H9 (cell line): ENCODE measurements around the gene CHST2. TPM values are rescaled to one million over a fixed set of nuclear protein-coding genes. Genes with fewer than 3 reads are reported as not detected.

Experiments used
- DNase-seq: peaks from one replicate; pipeline ENCODE4 v3.0.0-alpha.2; 2017
- H2AFZ ChIP-seq: one replicate; pipeline ENCODE4 v1.6.1; 2013; ENCODE audit warnings: mild to moderate bottlenecking, low read length, control low read depth, moderate library complexity
- H2AK5ac ChIP-seq: 2 replicates; pipeline ENCODE4 v1.6.1; 2013; ENCODE audit warnings: low read length, control low read depth, mixed read lengths; ENCODE audit not compliant: insufficient read length
- H2BK120ac ChIP-seq: one replicate; pipeline ENCODE4 v1.6.1; 2013; ENCODE audit warnings: low read depth, mild to moderate bottlenecking, low read length, control low read depth, inconsistent platforms; ENCODE audit not compliant: poor library complexity, severe bottlenecking
- H2BK12ac ChIP-seq: 2 replicates; pipeline ENCODE4 v1.6.1; 2013; ENCODE audit warnings: low read length, control low read depth, mixed read lengths, low read depth; ENCODE audit not compliant: insufficient read length
- H2BK15ac ChIP-seq: 2 replicates; pipeline ENCODE4 v1.6.1; 2013; ENCODE audit warnings: low read depth, low read length, control low read depth
- H2BK20ac ChIP-seq: one replicate; pipeline ENCODE4 v1.6.1; 2013; ENCODE audit warnings: low read depth, mild to moderate bottlenecking, low read length, control low read depth, inconsistent platforms; ENCODE audit not compliant: poor library complexity, severe bottlenecking
- H2BK5ac ChIP-seq: 2 replicates; pipeline ENCODE4 v1.6.1; 2013; ENCODE audit warnings: low read length, control low read depth, mixed read lengths; ENCODE audit not compliant: insufficient read length
- H3K14ac ChIP-seq: 2 replicates; pipeline ENCODE4 v1.6.1; 2013; ENCODE audit warnings: low read length, control low read depth; ENCODE audit not compliant: insufficient read depth
- H3K18ac ChIP-seq: 2 replicates; pipeline ENCODE4 v1.6.1; 2013; ENCODE audit warnings: low read depth, mild to moderate bottlenecking, mixed read lengths, low read length, control low read depth; ENCODE audit not compliant: insufficient read length
- H3K23ac ChIP-seq: 2 replicates; pipeline ENCODE4 v1.6.1; 2013; ENCODE audit warnings: low read length, control low read depth, mixed read lengths, low read depth; ENCODE audit not compliant: insufficient read length
- H3K23me2 ChIP-seq: 2 replicates; pipeline ENCODE4 v1.6.1; 2013; ENCODE audit warnings: low read depth, mild to moderate bottlenecking, mixed read lengths, low read length, control low read depth; ENCODE audit not compliant: insufficient read length, poor library complexity, severe bottlenecking
- H3K27ac ChIP-seq: 2 replicates; pipeline ENCODE4 v1.5.1; 2013; ENCODE audit warnings: low read length, control low read depth, mixed read lengths, low read depth; ENCODE audit not compliant: insufficient read length
- H3K27me3 ChIP-seq: 2 replicates; pipeline ENCODE4 v1.6.1; 2013; ENCODE audit warnings: low read length, control low read depth, inconsistent platforms; ENCODE audit not compliant: insufficient read depth
- H3K4ac ChIP-seq: 2 replicates; pipeline ENCODE4 v1.6.1; 2013; ENCODE audit warnings: low read depth, mild to moderate bottlenecking, control low read depth, inconsistent platforms, low read length, moderate library complexity
- H3K4me1 ChIP-seq: 2 replicates; pipeline ENCODE4 v1.6.1; 2013; ENCODE audit warnings: low read length, control low read depth, inconsistent platforms; ENCODE audit not compliant: insufficient read depth
- H3K4me2 ChIP-seq: 2 replicates; pipeline ENCODE4 v1.6.1; 2013; ENCODE audit warnings: low read length, control low read depth, mixed read lengths; ENCODE audit not compliant: insufficient read length, insufficient read depth
- H3K56ac ChIP-seq: 2 replicates; pipeline ENCODE4 v1.6.1; 2013; ENCODE audit warnings: low read depth, mild to moderate bottlenecking, mixed read lengths, low read length, control low read depth; ENCODE audit not compliant: insufficient read length
- H3K79me1 ChIP-seq: 2 replicates; pipeline ENCODE4 v1.6.1; 2013; ENCODE audit warnings: low read depth, mild to moderate bottlenecking, moderate library complexity, low read length, control low read depth, inconsistent platforms; ENCODE audit not compliant: insufficient read depth, poor library complexity, severe bottlenecking
- H3K79me2 ChIP-seq: 2 replicates; pipeline ENCODE4 v1.6.1; 2013; ENCODE audit warnings: low read length, control low read depth, inconsistent platforms; ENCODE audit not compliant: insufficient read depth
- H3K9ac ChIP-seq: 2 replicates; pipeline ENCODE4 v1.6.1; 2013; ENCODE audit warnings: low read length, control low read depth, mixed read lengths; ENCODE audit not compliant: insufficient read length; ENCODE audit errors: extremely low read depth
- H3K9me3 ChIP-seq: one replicate; pipeline ENCODE4 v1.6.1; 2013; ENCODE audit warnings: low read depth, low read length, inconsistent platforms; ENCODE audit not compliant: control insufficient read depth
- H3T11ph ChIP-seq: one replicate; pipeline ENCODE4 v1.6.1; 2013; ENCODE audit warnings: mild to moderate bottlenecking, low read length, control low read depth, inconsistent platforms
- H4K20me1 ChIP-seq: one replicate; pipeline ENCODE4 v1.6.1; 2013; ENCODE audit not compliant: control insufficient read depth, insufficient read length, insufficient read depth
- H4K5ac ChIP-seq: 2 replicates; pipeline ENCODE4 v1.6.1; 2013; ENCODE audit warnings: low read depth, mild to moderate bottlenecking, mixed read lengths, low read length, control low read depth; ENCODE audit not compliant: insufficient read length
- H4K8ac ChIP-seq: replicated peaks from 2 replicates; pipeline ENCODE4 v1.6.1; 2013; ENCODE audit warnings: low read length, control low read depth, mixed read lengths, low read depth; ENCODE audit not compliant: insufficient read length
- H4K91ac ChIP-seq: 2 replicates; pipeline ENCODE4 v1.6.1; 2013; ENCODE audit warnings: low read depth, mild to moderate bottlenecking, moderate library complexity, mixed read lengths, low read length, control low read depth; ENCODE audit not compliant: insufficient read length
- H3K27ac Mint-ChIP-seq, 3 experiments: 2 replicates in 2 of 3; 3 replicates in 1 of 3; pipeline ENCODE4 v1.8.0; 2020 to 2021; ENCODE audit warnings: mixed read lengths in 3 of 3, mild to moderate bottlenecking in 1 of 3, moderate library complexity in 1 of 3
- H3K27me3 Mint-ChIP-seq: 2 replicates; pipeline ENCODE4 v1.8.0; 2021; ENCODE audit warnings: low read depth, mild to moderate bottlenecking, moderate library complexity, mixed read lengths
- H3K36me3 Mint-ChIP-seq, 3 experiments: 2 replicates in 2 of 3; 3 replicates in 1 of 3; pipeline ENCODE4 v1.8.0; 2020 to 2021; ENCODE audit warnings: low read depth in 3 of 3, mixed read lengths in 3 of 3; ENCODE audit not compliant: insufficient read depth in 1 of 3
- H3K4me1 Mint-ChIP-seq, 2 experiments: 2 replicates each; pipeline ENCODE4 v1.8.0; 2020; ENCODE audit warnings: mixed read lengths in 2 of 2
- H3K4me3 Mint-ChIP-seq, 2 experiments: 2 replicates in 1 of 2; 3 replicates in 1 of 2; pipeline ENCODE4 v1.8.0; 2020 to 2021; ENCODE audit warnings: mild to moderate bottlenecking in 2 of 2, mixed read lengths in 2 of 2, moderate library complexity in 1 of 2
- H3K9me3 Mint-ChIP-seq, 2 experiments: 2 replicates in 1 of 2; 3 replicates in 1 of 2; pipeline ENCODE4 v1.8.0; 2020; ENCODE audit warnings: mild to moderate bottlenecking in 2 of 2, mixed read lengths in 2 of 2, moderate library complexity in 1 of 2
- CTCF ChIP-seq: fragments of 200-600 bp; sonication (generic); conservative IDR thresholded peaks from 3 replicates; pipeline ENCODE4 v1.8.0; 2021; ENCODE audit warnings: antibody characterized with exemption, mild to moderate bottlenecking
- WGBS: extraction: QIAGEN DNeasy Blood & Tissue Kit; methylation state at CpG from one replicate; pipeline ENCODE4 v1.1.7; 2013; ENCODE audit warnings: missing lambda C conversion rate, low lambda C conversion rate, mixed read lengths; ENCODE audit not compliant: insufficient read length; ENCODE audit errors: extremely low coverage; 5-methylcytosine and 5-hydroxymethylcytosine counted together
- total RNA-seq: library from RNA; stranded (reverse); gene quantifications from 2 replicates; pipeline ENCODE4 v1.2.1, GENCODE V29; 2021

Gene CHST2
- total RNA-seq, 1 experiment from 2014 or later: 5.8 TPM

DNA sequence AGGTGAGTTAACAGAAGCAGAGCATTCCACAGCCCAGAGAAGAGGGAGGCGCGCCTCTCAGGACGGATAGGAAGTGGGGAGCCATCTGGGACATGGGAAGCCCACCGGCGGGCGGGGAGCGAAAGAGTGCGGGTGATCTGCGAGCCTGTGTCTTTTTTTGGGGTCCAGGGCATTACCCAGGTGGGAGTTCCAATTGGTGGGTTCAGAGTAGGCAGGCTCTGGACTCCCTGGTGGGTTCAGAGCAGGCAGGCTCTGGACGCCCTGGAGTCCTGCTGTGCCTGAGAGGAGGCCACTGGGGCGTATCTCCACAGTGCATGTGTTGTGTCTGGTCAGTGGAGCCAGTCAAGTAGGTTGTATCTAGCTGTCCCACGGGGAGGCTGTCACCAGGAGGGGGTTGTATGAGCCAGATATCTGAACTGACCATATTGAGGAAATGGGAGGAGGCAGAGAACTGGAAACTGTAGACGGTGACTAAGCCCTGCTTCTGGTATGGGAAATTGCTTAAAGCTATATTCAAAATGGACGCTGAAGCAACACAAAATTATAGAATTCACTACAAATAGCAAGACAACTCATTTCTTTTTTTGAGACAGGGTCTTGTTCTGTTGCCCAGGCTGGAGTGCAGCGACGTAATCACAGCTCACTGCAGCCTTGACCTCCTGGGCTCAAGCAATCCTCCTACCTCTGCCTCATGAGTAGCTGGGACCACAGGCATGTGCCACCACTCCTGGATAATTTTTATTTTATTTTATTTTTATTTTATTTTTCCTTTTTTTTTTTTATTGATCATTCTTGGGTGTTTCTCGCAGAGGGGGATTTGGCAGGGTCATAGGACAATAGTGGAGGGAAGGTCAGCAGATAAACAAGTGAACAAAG is 34.5 kb upstream of the CHST2 start:
- no peak overlapping the region for H3K4ac ChIP-seq
- H3K9ac ChIP-seq: no peak overlapping the region
- H2BK12ac ChIP-seq: no peak overlapping the region
- H4K20me1 ChIP-seq: no peaks in the 10 kb centered on the region
- no peak for DNase-seq
- no peak overlapping the region for H4K91ac ChIP-seq
- H3K27ac ChIP-seq: no peak overlapping the region
- H3K4me3 Mint-ChIP-seq: no peak overlapping the region
- no CpG with 5 or more reads among the region's 17 CpGs for WGBS
- no peaks in the 10 kb centered on the region for H3K79me2 ChIP-seq
- H2AK5ac ChIP-seq: no peak overlapping the region
- H4K5ac ChIP-seq: no peak overlapping the region
- no peak overlapping the region for H2BK15ac ChIP-seq
- no peak overlapping the region for H3K18ac ChIP-seq
- no peak overlapping the region for H3K14ac ChIP-seq
- no peak overlapping the region for H3K56ac ChIP-seq
- H3T11ph ChIP-seq: no peak overlapping the region
- no peaks in the 10 kb centered on the region; the same call in 1 of the 2 replicates for H3K27me3 Mint-ChIP-seq
- peaks cover 8 to 17% (median 11%) of the 10 kb centered on the region in 3 experiments for H3K36me3 Mint-ChIP-seq
- no peaks in the 10 kb centered on the region for H3K4me1 ChIP-seq
- H2AFZ ChIP-seq: no peak overlapping the region
- H2BK5ac ChIP-seq: no peak overlapping the region
- H3K23me2 ChIP-seq: no peaks in the 10 kb centered on the region
- H3K79me1 ChIP-seq: no peaks in the 10 kb centered on the region
- H3K9me3 Mint-ChIP-seq: peaks cover 21 to 24% of the 10 kb centered on the region in 2 experiments
- no peak overlapping the region for H3K4me2 ChIP-seq
- H3K23ac ChIP-seq: no peak overlapping the region
- no peaks in the 10 kb centered on the region for H3K27me3 ChIP-seq
- H3K9me3 ChIP-seq: no peaks in the 10 kb centered on the region
- no peak overlapping the region for H4K8ac ChIP-seq
- H3K27ac Mint-ChIP-seq: no peak overlapping the region
- no peak overlapping the region for H2BK120ac ChIP-seq
- H2BK20ac ChIP-seq: no peak overlapping the region
- no peaks in the 10 kb centered on the region for H3K4me1 Mint-ChIP-seq
- no peak for TF ChIP-seq CTCF
